SK-N-SH (cell line): ENCODE results near the gene GRIK3. TPM values are rescaled to one million over a fixed set of nuclear protein-coding genes. Genes with fewer than 3 reads are reported as not detected.

Experiments used
- CTCF ChIA-PET: fragments of 300-600, 350-600 bp; formaldehyde crosslinking; extraction: SDS; loops from one replicate; lab custom pipeline; 2021; lab: Yijun Ruan, JAX
- POLR2A ChIA-PET: fragments of 350-600 bp; sonication (Branson Sonifier 250); formaldehyde crosslinking; extraction: SDS; loops from one replicate; lab custom pipeline; 2020; ENCODE audit warnings: antibody characterized with exemption, inconsistent platforms; lab: Yijun Ruan, JAX
- DNase-seq: peaks from one replicate; pipeline ENCODE4 v3.0.0; 2012
- H2AFZ ChIP-seq: fragments of 200-600 bp; sonication (generic); 2 replicates; pipeline ENCODE4 v1.8.1; 2016; ENCODE audit warnings: antibody characterized with exemption, mild to moderate bottlenecking, low read depth
- H3F3A ChIP-seq: fragments of 200-600 bp; sonication (generic); replicated peaks from 2 replicates; pipeline ENCODE3; 2016; ENCODE audit warnings: antibody characterized with exemption, mild to moderate bottlenecking; ENCODE audit not compliant: insufficient read depth
- H3K27ac ChIP-seq, 2 experiments: fragments of 200-500 bp in 1 of 2; fragments of 200-600 bp in 1 of 2; sonication (Bioruptor generic) in 1 of 2; sonication (generic), shearing (Covaris generic) in 1 of 2; 2 replicates each; pipeline versions ENCODE4 v1.5.1 to v1.6.1; 2014 to 2016; ENCODE audit warnings: low read depth in 2 of 2, inconsistent platforms in 1 of 2, low read length in 1 of 2, mild to moderate bottlenecking in 1 of 2, mixed read lengths in 1 of 2
- H3K27me3 ChIP-seq: fragments of 200-600 bp; sonication (generic), shearing (Covaris generic); 2 replicates; pipeline ENCODE4 v1.6.1; 2016; ENCODE audit warnings: mixed run types; ENCODE audit not compliant: insufficient read depth
- H3K36me3 ChIP-seq, 2 experiments: fragments of 200-500 bp in 1 of 2; fragments of 200-600 bp in 1 of 2; sonication (Bioruptor generic) in 1 of 2; sonication (generic) in 1 of 2; replicated peaks in 1 of 2; 2 replicates each; pipeline versions ENCODE3 to v1.5.1; 2014 to 2016; ENCODE audit warnings: low read length in 1 of 2, mild to moderate bottlenecking in 1 of 2; ENCODE audit not compliant: insufficient read depth in 2 of 2, control insufficient read depth in 1 of 2
- H3K4me1 ChIP-seq, 2 experiments: fragments of 200-500 bp in 1 of 2; fragments of 200-600 bp in 1 of 2; sonication (Bioruptor generic) in 1 of 2; sonication (generic), shearing (Covaris generic) in 1 of 2; 2 replicates each; pipeline versions ENCODE4 v1.5.1 to v1.6.1; 2014 to 2016; ENCODE audit warnings: low read depth in 1 of 2, low read length in 1 of 2, mixed run types in 1 of 2; ENCODE audit not compliant: insufficient read depth in 2 of 2, control insufficient read depth in 1 of 2
- H3K4me2 ChIP-seq: fragments of 200-600 bp; sonication (generic), shearing (Covaris generic); 2 replicates; pipeline ENCODE4 v1.6.1; 2017; ENCODE audit warnings: mixed run types
- H3K4me3 ChIP-seq, 2 experiments: fragments of 200-500 bp in 1 of 2; fragments of 200-600 bp in 1 of 2; sonication (Bioruptor generic) in 1 of 2; sonication (generic), shearing (Covaris generic) in 1 of 2; 2 replicates each; pipeline versions ENCODE4 v1.5.1 to v1.8.1; 2014 to 2016; ENCODE audit warnings: low read depth in 2 of 2, inconsistent platforms in 1 of 2, low read length in 1 of 2, mild to moderate bottlenecking in 1 of 2, mixed read lengths in 1 of 2, moderate library complexity in 1 of 2
- H3K79me2 ChIP-seq: fragments of 200-600 bp; sonication (generic); 2 replicates; pipeline ENCODE4 v1.8.1; 2017; ENCODE audit warnings: mild to moderate bottlenecking; ENCODE audit not compliant: insufficient read depth
- H3K9ac ChIP-seq: fragments of 200-600 bp; sonication (generic); 2 replicates; pipeline ENCODE4 v1.6.1; 2017; ENCODE audit warnings: mixed run types
- H3K9me2 ChIP-seq: fragments of 200-600 bp; sonication (generic); 2 replicates; pipeline ENCODE4 v1.6.1; 2017; ENCODE audit warnings: mixed run types
- H3K9me3 ChIP-seq: fragments of 200-600 bp; sonication (generic); 2 replicates; pipeline ENCODE4 v1.6.1; 2017; ENCODE audit warnings: mixed run types, mild to moderate bottlenecking, moderate library complexity
- H4K20me1 ChIP-seq: fragments of 200-600 bp; sonication (generic); 2 replicates; pipeline ENCODE4 v1.6.1; 2017; ENCODE audit warnings: mild to moderate bottlenecking, mixed run types; ENCODE audit not compliant: insufficient read depth
- ELF1 ChIP-seq: IDR thresholded peaks from 2 replicates; pipeline ENCODE4 v1.4.0; 2012
- GATA2 ChIP-seq: sonication (generic); formaldehyde crosslinking; IDR thresholded peaks from 2 replicates; pipeline ENCODE4 v1.5.0; 2020; ENCODE audit warnings: mild to moderate bottlenecking, missing genetic modification reagents
- IRF3 ChIP-seq: fragments of 150-350 bp; IDR thresholded peaks from 2 replicates; pipeline ENCODE4 v1.6.1; 2016; ENCODE audit warnings: mild to moderate bottlenecking, low read depth, low read length
- JUND ChIP-seq: IDR thresholded peaks from 2 replicates; pipeline ENCODE4 v1.4.0; 2012
- REST ChIP-seq: IDR thresholded peaks from 2 replicates; pipeline ENCODE4 v1.6.1; 2012; ENCODE audit warnings: mild to moderate bottlenecking, low read depth, low read length, moderate library complexity
- RXRA ChIP-seq: IDR thresholded peaks from 2 replicates; pipeline ENCODE4 v1.4.0; 2012; ENCODE audit warnings: low read depth, mild to moderate bottlenecking, borderline replicate concordance
- WGBS: methylation state at CpG from one replicate; pipeline ENCODE4 v1.1.6; 2017; ENCODE audit warnings: low lambda C conversion rate; 5-methylcytosine and 5-hydroxymethylcytosine counted together
- polyA plus RNA-seq, 3 experiments: library from polyadenylated mRNA; depleted of rRNA; stranded (reverse); fragments of >200 nt; gene quantifications; 2 replicates each; pipeline ENCODE4 v1.2.3, GENCODE V29; 2012

GRIK3 gene
- polyA plus RNA-seq, 1 of the 3 experiments (the other 2 are of a cell fraction): not detected

GRCh38 chr1:36942148-36942547 is 92.2 kb downstream of the GRIK3 start:
- H3K27ac ChIP-seq: no peak overlapping the region
- H3K27me3 ChIP-seq: no peaks in the 10 kb centered on the region
- no peak for DNase-seq
- no peaks in the 10 kb centered on the region for H4K20me1 ChIP-seq
- H3K79me2 ChIP-seq: no peaks in the 10 kb centered on the region
- H3K9me3 ChIP-seq: no peaks in the 10 kb centered on the region
- H3K4me3 ChIP-seq: no peak overlapping the region
- H3K9ac ChIP-seq: no peak overlapping the region
- no peaks in the 10 kb centered on the region for H3F3A ChIP-seq
- WGBS: 8% methylated on average over 4 of the region's 12 CpGs
- H3K36me3 ChIP-seq: no peaks in the 10 kb centered on the region
- no peak overlapping the region for H2AFZ ChIP-seq
- TF ChIP-seq JUND (no peak), IRF3 (no peak), RXRA (no peak), ELF1 (no peak), GATA2 (CRISPR knock-in tag) (no peak)
- TF ChIP-seq, all 33 proteins: peak for 0
- Histone ChIP-seq H3K9me2 (no peaks in the 10 kb centered on the region), H3K4me2 (no peak overlapping the region), H3K4me1 (peaks cover 0 to 3% of the 10 kb centered on the region in 2 experiments; a peak in 1 of 4 replicates)
- CTCF ChIA-PET: interaction anchor here (0.8 to 1.4 kb wide), 2 partner anchors 12 to 333 kb away, joined by 3 read pairs; no protein-coding TSS in a partner anchor
- POLR2A ChIA-PET: no interaction called here

GRCh38 chr1:36941316-36941978 is 92.9 kb downstream of the GRIK3 start:
- CTCF ChIA-PET: interaction anchor here (1.4 kb wide), 1 partner anchor 332 kb away, joined by 3 read pairs; no protein-coding TSS in a partner anchor
- TF ChIP-seq REST (no peak), GATA2 (CRISPR knock-in tag) (0 out of 2 replicates have a peak, but pooled peaks have one; percentile 25)

More at GRCh38 chr1:36941316-36941978, 92.9 kb downstream of the GRIK3 start:
- Histone ChIP-seq H3K4me1 (peaks cover 0 to 3% of the 10 kb centered on the region in 2 experiments; a peak in 1 of 4 replicates), H3K4me3 (no peak overlapping the region), H3K9ac (no peak overlapping the region), H4K20me1 (no peaks in the 10 kb centered on the region), H3K9me3 (no peaks in the 10 kb centered on the region), H3F3A (no peaks in the 10 kb centered on the region), H3K36me3 (no peaks in the 10 kb centered on the region), H2AFZ (no peak overlapping the region), H3K27me3 (no peaks in the 10 kb centered on the region), H3K27ac (no peak overlapping the region), H3K9me2 (no peaks in the 10 kb centered on the region), H3K4me2 (no peak overlapping the region), H3K79me2 (no peaks in the 10 kb centered on the region)
- POLR2A ChIA-PET: no interaction called here
- DNase-seq: peak; percentile 42
- 6% methylated on average over 7 of the region's 8 CpGs for WGBS
